ENCODE results near the gene CNKSR2.

DNA sequence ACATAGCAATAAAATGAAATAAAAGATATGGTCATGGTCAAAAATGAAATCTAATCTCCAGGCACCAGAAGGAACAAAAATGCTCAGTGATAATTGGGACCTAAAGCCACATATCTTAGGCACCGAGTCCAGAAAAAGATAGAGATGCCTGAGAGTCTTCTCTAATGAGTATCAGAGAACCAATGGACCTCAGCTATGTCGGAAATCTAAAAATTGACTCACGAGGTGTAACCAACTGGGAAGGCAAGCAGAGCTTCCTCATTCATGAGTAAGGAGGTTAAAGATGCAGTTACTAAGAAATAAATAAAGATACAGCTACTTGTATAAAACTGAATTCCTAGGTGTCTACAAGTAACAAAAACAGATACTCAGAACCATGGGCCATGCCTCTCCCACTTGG is 211.8 kb downstream of the CNKSR2 start:
- no peak for TF ChIP-seq POLR2A (IDR thresholded peaks at IDR 0.05; ENCODE audit: low read depth, low read length)
- no peak for TF ChIP-seq TAF1 (IDR thresholded peaks at IDR 0.05; ENCODE audit: borderline replicate concordance, low read depth, low read length)
